BE2C (cell line): ENCODE results near the gene COL24A1.

Experiments
- DNase-seq: peaks from one replicate; pipeline ENCODE4 v3.0.0-alpha.2; 2020
- H3K27me3 ChIP-seq: fragments of 250-450 bp; sonication (Bioruptor Pico); 2 replicates; pipeline ENCODE4 v1.5.1; 2020; ENCODE audit warnings: mild to moderate bottlenecking
- H3K36me3 ChIP-seq: fragments of 250-450 bp; sonication (Bioruptor Pico); 2 replicates; pipeline ENCODE4 v1.5.1; 2020; ENCODE audit warnings: mild to moderate bottlenecking
- H3K4me1 ChIP-seq: fragments of 250-450 bp; sonication (Bioruptor Pico); 2 replicates; pipeline ENCODE4 v1.5.1; 2020
- H3K4me3 ChIP-seq: 2 replicates; pipeline ENCODE4 v1.5.1; 2011; ENCODE audit warnings: low read depth, low read length
- H3K9me3 ChIP-seq: fragments of 250-450 bp; sonication (Bioruptor Pico); 2 replicates; pipeline ENCODE4 v1.5.1; 2020
- TF ChIP-seq, protein P1 (sequence below): IDR thresholded peaks from 2 replicates; pipeline ENCODE4 v1.5.1; 2012; ENCODE audit warnings: mild to moderate bottlenecking, low read depth, low read length

Gene COL24A1

GRCh38 chr1:86015375-86015774 lies 141.2 kb downstream of the COL24A1 start:
- H3K27me3 ChIP-seq = no peaks in the 10 kb centered on the region
- no peaks in the 10 kb centered on the region for H3K4me1 ChIP-seq
- no peak overlapping the region for H3K4me3 ChIP-seq
- no peaks in the 10 kb centered on the region for H3K36me3 ChIP-seq
- H3K9me3 ChIP-seq = no peaks in the 10 kb centered on the region
- no peak for DNase-seq
- TF ChIP-seq, protein P1, sequence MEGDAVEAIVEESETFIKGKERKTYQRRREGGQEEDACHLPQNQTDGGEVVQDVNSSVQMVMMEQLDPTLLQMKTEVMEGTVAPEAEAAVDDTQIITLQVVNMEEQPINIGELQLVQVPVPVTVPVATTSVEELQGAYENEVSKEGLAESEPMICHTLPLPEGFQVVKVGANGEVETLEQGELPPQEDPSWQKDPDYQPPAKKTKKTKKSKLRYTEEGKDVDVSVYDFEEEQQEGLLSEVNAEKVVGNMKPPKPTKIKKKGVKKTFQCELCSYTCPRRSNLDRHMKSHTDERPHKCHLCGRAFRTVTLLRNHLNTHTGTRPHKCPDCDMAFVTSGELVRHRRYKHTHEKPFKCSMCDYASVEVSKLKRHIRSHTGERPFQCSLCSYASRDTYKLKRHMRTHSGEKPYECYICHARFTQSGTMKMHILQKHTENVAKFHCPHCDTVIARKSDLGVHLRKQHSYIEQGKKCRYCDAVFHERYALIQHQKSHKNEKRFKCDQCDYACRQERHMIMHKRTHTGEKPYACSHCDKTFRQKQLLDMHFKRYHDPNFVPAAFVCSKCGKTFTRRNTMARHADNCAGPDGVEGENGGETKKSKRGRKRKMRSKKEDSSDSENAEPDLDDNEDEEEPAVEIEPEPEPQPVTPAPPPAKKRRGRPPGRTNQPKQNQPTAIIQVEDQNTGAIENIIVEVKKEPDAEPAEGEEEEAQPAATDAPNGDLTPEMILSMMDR = no peak

GRCh38 chr1:86000601-86001000 lies 156.0 kb downstream of the COL24A1 start:
- DNase-seq = no peak
- Histone ChIP-seq H3K9me3 (no peaks in the 10 kb centered on the region), H3K27me3 (no peaks in the 10 kb centered on the region), H3K4me1 (no peaks in the 10 kb centered on the region), H3K36me3 (no peaks in the 10 kb centered on the region), H3K4me3 (no peak overlapping the region)
- TF ChIP-seq, protein P1 = no peak

DNA sequence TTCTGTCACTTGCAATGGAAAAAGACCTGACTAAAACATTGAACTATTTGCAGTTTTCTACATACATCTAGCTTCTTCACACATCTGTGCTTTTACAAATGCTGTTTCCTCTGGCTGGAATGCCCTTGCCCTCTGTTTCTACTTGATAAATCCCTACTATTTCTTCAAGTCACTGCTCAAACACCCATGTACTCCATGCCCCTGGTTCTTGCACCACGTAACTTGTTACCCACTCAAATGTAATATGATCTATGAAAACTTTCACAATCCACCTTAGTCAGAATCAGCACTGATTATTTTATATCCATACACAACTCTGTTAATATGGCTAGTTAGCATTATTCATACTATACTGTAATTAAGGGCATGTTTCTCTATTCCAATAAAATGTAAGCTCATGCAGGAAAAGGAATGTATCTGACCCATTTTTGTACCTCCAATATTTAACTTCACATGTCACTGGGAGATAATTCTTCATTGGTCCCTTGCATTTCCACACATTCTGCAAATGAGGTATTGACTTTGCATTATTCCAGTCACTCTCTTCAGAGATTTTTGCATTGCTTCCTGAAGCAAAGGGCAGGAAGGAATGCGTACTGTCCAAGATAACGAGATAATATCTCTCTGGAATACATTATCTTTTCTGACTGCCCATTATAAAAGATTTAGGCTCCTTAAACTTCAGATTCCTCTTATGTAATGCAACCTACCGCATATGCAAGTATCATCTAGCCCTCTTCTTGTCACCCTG lies 158.3 kb downstream of the COL24A1 start:
- H3K36me3 ChIP-seq = no peaks in the 10 kb centered on the region
- no peaks in the 10 kb centered on the region for H3K4me1 ChIP-seq
- H3K4me3 ChIP-seq = no peak overlapping the region
- no peaks in the 10 kb centered on the region for H3K9me3 ChIP-seq
- DNase-seq = no peak
- TF ChIP-seq, protein P1 = no peak
- H3K27me3 ChIP-seq = no peaks in the 10 kb centered on the region

GRCh38 chr1:85992791-85993190 lies 163.8 kb downstream of the COL24A1 start:
- TF ChIP-seq, protein P1 = no peak
- Histone ChIP-seq H3K9me3 (no peaks in the 10 kb centered on the region), H3K27me3 (no peaks in the 10 kb centered on the region), H3K4me3 (no peak overlapping the region), H3K4me1 (no peaks in the 10 kb centered on the region), H3K36me3 (no peaks in the 10 kb centered on the region)
- no peak for DNase-seq

DNA sequence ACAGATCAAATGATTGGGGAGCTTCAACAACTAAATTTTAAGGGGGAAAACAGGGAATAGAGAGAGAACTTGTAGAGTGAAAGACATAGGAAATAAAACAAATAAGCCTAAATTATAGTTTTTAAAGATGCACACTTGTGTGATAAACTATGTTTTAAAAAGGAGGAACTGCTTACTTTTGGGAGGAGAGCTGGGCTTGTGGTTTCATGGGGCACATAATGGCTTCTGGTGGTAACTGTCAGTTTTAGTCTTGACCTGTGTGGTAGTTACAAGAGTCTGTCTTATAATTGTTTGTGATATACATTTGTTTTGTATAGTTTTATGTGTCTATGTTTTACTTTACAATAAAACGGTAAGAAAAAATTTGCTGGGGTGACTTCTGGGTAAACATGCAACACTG lies 165.3 kb downstream of the COL24A1 start:
- H3K4me3 ChIP-seq = no peak overlapping the region
- no peaks in the 10 kb centered on the region for H3K27me3 ChIP-seq
- TF ChIP-seq, protein P1 = no peak
- no peaks in the 10 kb centered on the region for H3K4me1 ChIP-seq
- H3K9me3 ChIP-seq = no peaks in the 10 kb centered on the region
- H3K36me3 ChIP-seq = no peaks in the 10 kb centered on the region
- DNase-seq = no peak

DNA sequence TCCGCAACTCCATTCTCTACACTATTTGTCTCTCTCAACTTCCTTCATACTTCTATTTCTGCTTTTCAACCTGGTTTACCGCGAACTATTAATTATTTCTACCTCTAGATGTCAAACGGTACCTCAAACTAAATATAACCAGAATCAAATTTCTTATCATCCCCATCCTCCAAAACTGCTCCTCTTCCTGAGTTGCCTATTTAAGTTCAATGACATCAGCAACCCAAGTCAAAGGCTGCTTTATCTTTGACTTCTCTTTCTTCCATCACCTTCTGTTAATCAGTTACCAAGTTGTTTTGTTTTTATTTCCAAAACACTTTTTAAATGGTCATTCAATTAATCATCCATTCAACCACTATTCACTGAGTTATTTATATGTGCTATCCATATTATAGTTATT lies 171.9 kb downstream of the COL24A1 start:
- H3K27me3 ChIP-seq = no peaks in the 10 kb centered on the region
- DNase-seq = no peak
- H3K4me3 ChIP-seq = no peak overlapping the region
- no peaks in the 10 kb centered on the region for H3K4me1 ChIP-seq
- TF ChIP-seq, protein P1 = no peak
- no peaks in the 10 kb centered on the region for H3K36me3 ChIP-seq
- no peaks in the 10 kb centered on the region for H3K9me3 ChIP-seq
